Activated CD4-positive, alpha-beta T cell treated with anti-CD3 and anti-CD28 coated beads, Interleukin-2, amount 50 U/mL, for 4 hours (primary cell): ENCODE measurements around the gene MYO7B.

ENCODE experiments used
- DNase-seq, 2 experiments: peaks; one replicate each; pipeline ENCODE4 v3.0.0-alpha.2; 2020

MYO7B gene

GRCh38 chr2:127590386-127591190, 55.1 kb downstream of the MYO7B start:
- DNase-seq = no peak

GRCh38 chr2:127591221-127591923, 55.9 kb downstream of the MYO7B start:
- DNase-seq = peak; percentile 53 to 58

GRCh38 chr2:127592761-127593227, 57.3 kb downstream of the MYO7B start:
- DNase-seq = no peak

- no peak for DNase-seq
These were observed 58.0 kb downstream of the MYO7B start for GRCh38 chr2:127593228-127594115.

GRCh38 chr2:127594116-127594591, 58.7 kb downstream of the MYO7B start:
- no peak for DNase-seq

- DNase-seq = no peak
These were observed 61.0 kb downstream of the MYO7B start for GRCh38 chr2:127596311-127597045.

GRCh38 chr2:127597046-127597983, 61.8 kb downstream of the MYO7B start:
- DNase-seq = no peak

- no peak for DNase-seq
These were observed 62.5 kb downstream of the MYO7B start for GRCh38 chr2:127597984-127598380.

GRCh38 chr2:127598711-127599110, 63.2 kb downstream of the MYO7B start:
- no peak for DNase-seq

GRCh38 chr2:127599211-127599610, 63.7 kb downstream of the MYO7B start:
- DNase-seq = no peak

GRCh38 chr2:127604986-127605385, 69.5 kb downstream of the MYO7B start:
- no peak for DNase-seq

GRCh38 chr2:127605691-127606263, 70.3 kb downstream of the MYO7B start:
- DNase-seq = no peak

- DNase-seq = no peak
These were observed 71.3 kb downstream of the MYO7B start for GRCh38 chr2:127606625-127607398.

- no peak for DNase-seq
These were observed 72.0 kb downstream of the MYO7B start for GRCh38 chr2:127607399-127607908.

GRCh38 chr2:127608061-127609030, 72.9 kb downstream of the MYO7B start:
- no peak for DNase-seq

GRCh38 chr2:127609031-127609751, 73.7 kb downstream of the MYO7B start:
- no peak for DNase-seq

GRCh38 chr2:127609818-127610217, 74.3 kb downstream of the MYO7B start:
- DNase-seq = no peak

GRCh38 chr2:127610561-127610960, 75.1 kb downstream of the MYO7B start:
- no peak for DNase-seq
